ENCODE data around the gene R3HCC1L.

DNA sequence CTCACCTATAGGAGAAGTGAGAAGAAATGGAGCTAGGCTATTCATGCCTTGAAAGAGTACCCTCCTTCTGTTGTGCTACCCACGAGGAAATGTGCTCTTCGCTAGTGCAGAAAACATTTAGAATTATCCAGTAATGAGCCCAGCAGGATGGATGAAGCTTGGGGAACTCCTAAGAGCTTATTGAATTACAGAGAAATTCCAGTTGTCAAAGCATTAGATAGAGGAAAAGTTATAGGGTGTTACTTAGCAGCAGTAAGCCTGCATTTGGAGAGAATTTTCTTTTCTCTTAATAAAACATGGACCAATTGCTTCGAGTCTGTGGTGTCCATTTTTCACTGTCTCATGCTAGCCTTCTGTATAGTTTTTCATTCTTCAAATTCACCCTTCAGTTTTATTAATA lies 5.0 kb downstream of the R3HCC1L start:
- TF ChIP-seq, protein P1, sequence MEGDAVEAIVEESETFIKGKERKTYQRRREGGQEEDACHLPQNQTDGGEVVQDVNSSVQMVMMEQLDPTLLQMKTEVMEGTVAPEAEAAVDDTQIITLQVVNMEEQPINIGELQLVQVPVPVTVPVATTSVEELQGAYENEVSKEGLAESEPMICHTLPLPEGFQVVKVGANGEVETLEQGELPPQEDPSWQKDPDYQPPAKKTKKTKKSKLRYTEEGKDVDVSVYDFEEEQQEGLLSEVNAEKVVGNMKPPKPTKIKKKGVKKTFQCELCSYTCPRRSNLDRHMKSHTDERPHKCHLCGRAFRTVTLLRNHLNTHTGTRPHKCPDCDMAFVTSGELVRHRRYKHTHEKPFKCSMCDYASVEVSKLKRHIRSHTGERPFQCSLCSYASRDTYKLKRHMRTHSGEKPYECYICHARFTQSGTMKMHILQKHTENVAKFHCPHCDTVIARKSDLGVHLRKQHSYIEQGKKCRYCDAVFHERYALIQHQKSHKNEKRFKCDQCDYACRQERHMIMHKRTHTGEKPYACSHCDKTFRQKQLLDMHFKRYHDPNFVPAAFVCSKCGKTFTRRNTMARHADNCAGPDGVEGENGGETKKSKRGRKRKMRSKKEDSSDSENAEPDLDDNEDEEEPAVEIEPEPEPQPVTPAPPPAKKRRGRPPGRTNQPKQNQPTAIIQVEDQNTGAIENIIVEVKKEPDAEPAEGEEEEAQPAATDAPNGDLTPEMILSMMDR (IDR thresholded peaks at IDR 0.05; ENCODE audit: insufficient read depth, low read length, poor library complexity, severe bottlenecking): no peak
- TF ChIP-seq EZH2phosphoT487 (conservative IDR thresholded peaks at IDR 0.05; ENCODE audit: low read length): no peak
